Islet precursor cell (in vitro differentiated cells): ENCODE data around the gene UBQLNL.
A peak's percentile ranks its signal among the peaks of the same experiment; 100 is the strongest.

ENCODE experiments used
- DNase-seq: peaks from one replicate; pipeline ENCODE4 v3.0.0-alpha.2; 2018

Gene UBQLNL

GRCh38 chr11:5507177-5507932, 9.1 kb downstream of the UBQLNL start:
- no peak for DNase-seq

- DNase-seq, result no peak
Observed at GRCh38 chr11:5505363-5506048, 11.0 kb downstream of the UBQLNL start.

- no peak for DNase-seq
Observed at GRCh38 chr11:5504403-5504921, 12.0 kb downstream of the UBQLNL start.

DNA sequence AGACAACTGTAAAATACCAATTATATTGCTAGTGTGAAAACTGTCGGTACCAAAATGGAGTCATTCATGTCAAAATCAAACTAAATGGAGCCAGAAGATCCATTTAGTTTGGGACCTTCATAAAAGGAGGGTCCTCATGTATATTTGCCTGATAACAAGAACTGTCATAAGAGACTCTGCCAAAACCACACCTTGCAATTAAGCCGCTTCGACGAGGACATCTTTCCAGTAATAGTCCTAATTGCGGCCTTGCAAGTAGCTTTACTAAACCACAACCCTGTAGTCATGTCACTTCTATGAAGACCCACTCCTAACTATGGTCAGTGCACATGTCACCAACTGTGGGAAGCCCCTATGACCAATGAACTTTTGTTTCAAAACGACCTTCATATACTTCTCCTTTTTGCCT, 16.1 kb downstream of the UBQLNL start:
- DNase-seq, result no peak

GRCh38 chr11:5499671-5500070, 16.8 kb downstream of the UBQLNL start:
- no peak for DNase-seq

GRCh38 chr11:5489576-5490357, 26.7 kb downstream of the UBQLNL start:
- no peak for DNase-seq

DNA sequence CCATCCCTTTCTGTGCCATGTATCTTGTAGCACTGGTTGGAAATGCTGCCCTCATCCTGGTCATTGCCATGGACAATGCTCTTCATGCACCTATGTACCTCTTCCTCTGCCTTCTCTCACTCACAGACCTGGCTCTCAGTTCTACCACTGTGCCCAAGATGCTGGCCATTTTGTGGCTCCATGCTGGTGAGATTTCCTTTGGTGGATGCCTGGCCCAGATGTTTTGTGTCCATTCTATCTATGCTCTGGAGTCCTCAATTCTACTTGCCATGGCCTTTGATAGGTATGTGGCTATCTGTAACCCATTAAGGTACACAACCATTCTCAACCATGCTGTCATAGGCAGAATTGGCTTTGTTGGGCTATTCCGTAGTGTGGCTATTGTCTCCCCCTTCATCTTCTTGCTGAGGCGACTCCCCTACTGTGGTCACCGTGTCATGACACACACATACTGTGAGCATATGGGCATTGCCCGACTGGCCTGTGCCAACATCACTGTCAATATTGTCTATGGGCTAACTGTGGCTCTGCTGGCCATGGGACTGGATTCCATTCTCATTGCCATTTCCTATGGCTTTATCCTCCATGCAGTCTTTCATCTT, 27.6 kb downstream of the UBQLNL start:
- DNase-seq, result no peak

DNA sequence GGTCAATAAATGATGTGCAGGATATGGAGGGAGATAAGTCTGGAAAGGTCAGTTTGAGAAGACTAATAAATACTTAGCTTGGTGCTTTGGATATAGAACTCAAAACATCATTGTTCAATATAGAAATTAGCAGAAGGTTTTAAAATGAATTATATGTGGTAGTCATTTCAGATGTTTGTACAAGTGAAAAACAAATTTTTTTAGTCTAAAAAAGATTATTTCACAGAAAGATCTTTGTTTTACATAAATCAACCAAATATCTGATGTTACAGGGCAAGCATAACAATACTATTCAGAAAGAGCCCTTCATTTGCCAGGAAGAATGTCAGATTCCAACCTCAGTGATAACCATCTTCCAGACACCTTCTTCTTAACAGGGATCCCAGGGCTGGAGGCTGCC, 28.1 kb downstream of the UBQLNL start, which contains the start of gene OR52D1:
OR52D1 (plus strand) TSS at position 301 of the 400 bp plus-strand sequence; CDS start at position 323, 22 bp downstream.
- DNase-seq, result no peak

- DNase-seq, result no peak
Observed at GRCh38 chr11:5486421-5486820, 30.1 kb downstream of the UBQLNL start.

- DNase-seq, result no peak
Observed at GRCh38 chr11:5486003-5486402, 30.5 kb downstream of the UBQLNL start.

GRCh38 chr11:5476186-5476819, 40.2 kb downstream of the UBQLNL start:
- DNase-seq, result peak; percentile 61

- no peak for DNase-seq
Observed at GRCh38 chr11:5473921-5474320, 42.6 kb downstream of the UBQLNL start.

- DNase-seq, result no peak
Observed at GRCh38 chr11:5467527-5467926, 49.0 kb downstream of the UBQLNL start.
